WTC11 (cell line): Measurements from ENCODE around the gene MYPN. TPM values are rescaled to one million over a fixed set of nuclear protein-coding genes. Genes with fewer than 3 reads are reported as not detected.

Experiments
- ATAC-seq: fragments of 200-7000 bp; cut with Tn5 transposase; 2 replicates; pipeline ENCODE4 v1.10.0; 2021; ENCODE audit warnings: mild to moderate bottlenecking, moderate library complexity
- CTCF ChIA-PET: fragments of 300-600 bp; sonication (Branson Sonifier 250); formaldehyde crosslinking; loops from one replicate; lab custom pipeline; 2021; ENCODE audit warnings: antibody characterized with exemption; lab: Charles Lee
- POLR2A ChIA-PET: fragments of 350-600 bp; sonication (Branson Sonifier 250); formaldehyde crosslinking; loops from one replicate; lab custom pipeline; 2021; ENCODE audit warnings: antibody characterized with exemption; lab: Charles Lee
- DNase-seq: peaks from one replicate; pipeline ENCODE4 v3.0.0; 2021; ENCODE audit warnings: low spot score
- H3K27ac Mint-ChIP-seq: 2 replicates; pipeline ENCODE4 v1.8.0; 2021; ENCODE audit warnings: mixed read lengths
- H3K27me3 Mint-ChIP-seq: 2 replicates; pipeline ENCODE4 v1.8.0; 2021; ENCODE audit warnings: low read depth, mild to moderate bottlenecking, moderate library complexity, mixed read lengths
- H3K36me3 Mint-ChIP-seq: 2 replicates; pipeline ENCODE4 v1.8.0; 2021; ENCODE audit warnings: mixed read lengths
- H3K4me1 Mint-ChIP-seq: 2 replicates; pipeline ENCODE4 v1.8.0; 2022; ENCODE audit warnings: mixed read lengths
- H3K4me3 Mint-ChIP-seq: 2 replicates; pipeline ENCODE4 v1.8.0; 2021; ENCODE audit warnings: mild to moderate bottlenecking, moderate library complexity, mixed read lengths
- H3K9me3 Mint-ChIP-seq: 2 replicates; pipeline ENCODE4 v1.8.0; 2021; ENCODE audit warnings: mixed read lengths
- CDX4 ChIP-seq: fragments of 250-450 bp; sonication (Bioruptor Pico); IDR thresholded peaks from 2 replicates; pipeline ENCODE4 v1.9.0; 2021; ENCODE audit warnings: moderate library complexity, mild to moderate bottlenecking, inconsistent platforms, borderline replicate concordance
- CREB1 ChIP-seq: sonication (generic); formaldehyde crosslinking; IDR thresholded peaks from 2 replicates; pipeline ENCODE4 v1.8.0; 2023; ENCODE audit warnings: mild to moderate bottlenecking, missing genetic modification reagents
- CTCF ChIP-seq: fragments of 200-600 bp; IDR thresholded peaks from 2 replicates; pipeline ENCODE4 v1.8.0; 2022; ENCODE audit warnings: antibody characterized with exemption
- E2F1 ChIP-seq: sonication (generic); formaldehyde crosslinking; IDR thresholded peaks from 2 replicates; pipeline ENCODE4 v1.8.0; 2022; ENCODE audit warnings: mild to moderate bottlenecking, missing genetic modification reagents
- E2F5 ChIP-seq: sonication (generic); formaldehyde crosslinking; IDR thresholded peaks from 2 replicates; pipeline ENCODE4 v1.8.1; 2022; ENCODE audit warnings: mild to moderate bottlenecking, moderate library complexity, missing genetic modification reagents
- ERG ChIP-seq: fragments of 250-450 bp; sonication (Bioruptor Pico); IDR thresholded peaks from 2 replicates; pipeline ENCODE4 v1.8.0; 2021; ENCODE audit warnings: mild to moderate bottlenecking
- FOXJ3 ChIP-seq: sonication (generic); formaldehyde crosslinking; IDR thresholded peaks from 2 replicates; pipeline ENCODE4 v1.9.0; 2021; ENCODE audit warnings: missing genetic modification reagents, mild to moderate bottlenecking, borderline replicate concordance
- FOXK1 ChIP-seq: sonication (generic); formaldehyde crosslinking; IDR thresholded peaks from 2 replicates; pipeline ENCODE4 v1.8.0; 2022; ENCODE audit warnings: mild to moderate bottlenecking, moderate library complexity, missing genetic modification reagents
- GRHL2 ChIP-seq: fragments of 250-450 bp; sonication (Bioruptor Pico); IDR thresholded peaks from 2 replicates; pipeline ENCODE4 v1.8.0; 2022; ENCODE audit warnings: mild to moderate bottlenecking, moderate library complexity; ENCODE audit not compliant: insufficient replicate concordance, severe bottlenecking
- HMGXB4 ChIP-seq: sonication (generic); formaldehyde crosslinking; IDR thresholded peaks from 2 replicates; pipeline ENCODE4 v1.8.1; 2023; ENCODE audit warnings: mild to moderate bottlenecking, moderate library complexity, missing genetic modification reagents
- JAZF1 ChIP-seq: fragments of 250-450 bp; sonication (Bioruptor Pico); IDR thresholded peaks from 2 replicates; pipeline ENCODE4 v1.9.0; 2021; ENCODE audit warnings: moderate library complexity, mild to moderate bottlenecking, inconsistent platforms
- NFATC4 ChIP-seq: fragments of 250-450 bp; sonication (Bioruptor Pico); IDR thresholded peaks from 2 replicates; pipeline ENCODE4 v1.9.0; 2021; ENCODE audit warnings: mild to moderate bottlenecking
- PRDM15 ChIP-seq: sonication (generic); formaldehyde crosslinking; IDR thresholded peaks from 2 replicates; pipeline ENCODE4 v1.8.0; 2022; ENCODE audit warnings: missing genetic modification reagents
- PRRX2 ChIP-seq: fragments of 250-450 bp; sonication (Bioruptor Pico); IDR thresholded peaks from 2 replicates; pipeline ENCODE4 v1.8.0; 2021; ENCODE audit warnings: mild to moderate bottlenecking
- RELA ChIP-seq: sonication (generic); formaldehyde crosslinking; IDR thresholded peaks from 2 replicates; pipeline ENCODE4 v1.8.1; 2022; ENCODE audit warnings: missing genetic modification reagents, mild to moderate bottlenecking, borderline replicate concordance
- TEAD1 ChIP-seq: sonication (generic); formaldehyde crosslinking; IDR thresholded peaks from 2 replicates; pipeline ENCODE4 v1.8.0; 2022; ENCODE audit warnings: mild to moderate bottlenecking, missing genetic modification reagents
- TEAD4 ChIP-seq: sonication (generic); formaldehyde crosslinking; IDR thresholded peaks from 2 replicates; pipeline ENCODE4 v1.8.0; 2022; ENCODE audit warnings: mild to moderate bottlenecking, missing genetic modification reagents
- ZBTB21 ChIP-seq: sonication (generic); formaldehyde crosslinking; IDR thresholded peaks from 2 replicates; pipeline ENCODE4 v1.8.1; 2023; ENCODE audit warnings: mild to moderate bottlenecking, missing genetic modification reagents, borderline replicate concordance
- ZNF281 ChIP-seq: sonication (generic); formaldehyde crosslinking; IDR thresholded peaks from 2 replicates; pipeline ENCODE4 v1.8.0; 2023; ENCODE audit warnings: mild to moderate bottlenecking, missing genetic modification reagents
- ZSCAN18 ChIP-seq: fragments of 250-450 bp; sonication (Bioruptor Pico); IDR thresholded peaks from 2 replicates; pipeline ENCODE4 v2.1.2; 2022; ENCODE audit warnings: mild to moderate bottlenecking, moderate library complexity
- total RNA-seq: library from RNA; stranded (reverse); gene quantifications from 3 replicates; pipeline ENCODE4 v1.2.3, GENCODE V29; 2021

The MYPN gene
- total RNA-seq, 1 experiment from 2014 or later: not detected

- Mint-ChIP-seq H3K27ac (no peak overlapping the region), H3K4me3 (no peak overlapping the region), H3K27me3 (peaks cover 42% of the 10 kb centered on the region), H3K4me1 (peaks cover 10% of the 10 kb centered on the region), H3K36me3 (no peaks in the 10 kb centered on the region), H3K9me3 (no peaks in the 10 kb centered on the region)
- no peak for TF ChIP-seq E2F1 (CRISPR knock-in tag)
- TF ChIP-seq JAZF1 (CRISPR knock-in tag): no peak
- TF ChIP-seq NFATC4: no peak
- TF ChIP-seq CTCF: no peak
- TF ChIP-seq GRHL2 (CRISPR knock-in tag): no peak
- no peak for TF ChIP-seq E2F5 (CRISPR knock-in tag)
- TF ChIP-seq PRRX2 (CRISPR knock-in tag): no peak
- TF ChIP-seq ERG (CRISPR knock-in tag): no peak
- no peak for TF ChIP-seq ZSCAN18 (CRISPR knock-in tag)
- TF ChIP-seq FOXJ3: no peak
- TF ChIP-seq HMGXB4 (CRISPR knock-in tag): no peak
- TF ChIP-seq RELA (CRISPR knock-in tag): no peak
- no peak for TF ChIP-seq CDX4 (CRISPR knock-in tag)
- no peak for TF ChIP-seq TEAD4 (CRISPR knock-in tag)
- TF ChIP-seq TEAD1 (CRISPR knock-in tag): no peak
- TF ChIP-seq PRDM15: no peak
- TF ChIP-seq CREB1 (CRISPR knock-in tag): no peak
- no peak for TF ChIP-seq ZBTB21
- no peak for TF ChIP-seq ZNF281
- no peak for TF ChIP-seq FOXK1 (CRISPR knock-in tag)
- no peak for ATAC-seq
- ChIA-PET CTCF (no interaction called here), POLR2A (interaction anchor here (0.6 kb wide), 1 partner anchor 183 kb away, joined by 6 read pairs; no protein-coding TSS in a partner anchor)
- DNase-seq: no peak
Observed at GRCh38 chr10:68235581-68235980, 126.3 kb downstream of the MYPN start.
